ENCODE measurements around the gene PALS2.

Gene PALS2

GRCh38 chr7:24572997-24573553 lies at the start of gene PALS2:
Gene PALS2, plus strand, starts transcription at chr7:24573452. Its CDS starts 50,216 bp downstream, at chr7:24623668.
- peak; percentile 91 for DNase-seq

GRCh38 chr7:24531255-24531654 lies 42.0 kb upstream of the PALS2 start:
- no peak for DNase-seq

- DNase-seq, result no peak
Observed at GRCh38 chr7:24536682-24537081, 36.6 kb upstream of the PALS2 start.

GRCh38 chr7:24540956-24541355 lies 32.3 kb upstream of the PALS2 start:
- DNase-seq, result no peak

GRCh38 chr7:24545215-24545614 lies 28.0 kb upstream of the PALS2 start:
- DNase-seq, result no peak

- no peak for DNase-seq
Observed at GRCh38 chr7:24548390-24548789, 24.9 kb upstream of the PALS2 start.

- DNase-seq, result no peak
Observed at GRCh38 chr7:24549991-24550390, 23.3 kb upstream of the PALS2 start.

GRCh38 chr7:24555184-24555583 lies 18.1 kb upstream of the PALS2 start:
- DNase-seq, result no peak

GRCh38 chr7:24555719-24556118 lies 17.5 kb upstream of the PALS2 start:
- no peak for DNase-seq

- DNase-seq, result no peak
Observed at GRCh38 chr7:24560772-24561171, 12.5 kb upstream of the PALS2 start.

- DNase-seq, result no peak
Observed at GRCh38 chr7:24566274-24566673, 7.0 kb upstream of the PALS2 start.

- DNase-seq, result no peak
Observed at GRCh38 chr7:24570983-24571382, 2.3 kb upstream of the PALS2 start.

- no peak for DNase-seq
Observed at GRCh38 chr7:24572016-24572392, 1.2 kb upstream of the PALS2 start.

- DNase-seq, result peak; percentile 88
Observed at GRCh38 chr7:24572393-24572996, 757 bp upstream of the PALS2 start.

- peak; percentile 84 for DNase-seq
Observed at GRCh38 chr7:24573554-24574338, 494 bp downstream of the PALS2 start.

GRCh38 chr7:24574386-24574785 lies 1.1 kb downstream of the PALS2 start:
- DNase-seq, result no peak

- DNase-seq, result no peak
Observed at GRCh38 chr7:24574950-24575349, 1.7 kb downstream of the PALS2 start.

- DNase-seq, result peak; percentile 77
Observed at GRCh38 chr7:24576171-24577025, 3.1 kb downstream of the PALS2 start.

GRCh38 chr7:24578052-24578451 lies 4.8 kb downstream of the PALS2 start:
- DNase-seq, result peak; percentile 57

GRCh38 chr7:24580283-24580946 lies 7.2 kb downstream of the PALS2 start:
- DNase-seq, result no peak

GRCh38 chr7:24582166-24582565 lies 8.9 kb downstream of the PALS2 start:
- DNase-seq, result no peak

GRCh38 chr7:24587853-24588252 lies 14.6 kb downstream of the PALS2 start:
- DNase-seq, result peak; percentile 62

- no peak for DNase-seq
Observed at GRCh38 chr7:24591152-24591551, 17.9 kb downstream of the PALS2 start.

Measured in eye (tissue), 1 donor.